K562 (cell line): ENCODE data around the gene CHMP1A. TPM values are rescaled to one million over a fixed set of nuclear protein-coding genes. Genes with fewer than 3 reads are reported as not detected.

Source experiments
- ATAC-seq: fragments of 200-7000 bp; cut with Tn5 transposase; 3 replicates; pipeline ENCODE4 v1.9.1; 2020; ENCODE audit warnings: moderate library complexity
- BruUV-seq: library from RNA; stranded (reverse); fragments of 400-500 nt; replicated peaks from 2 replicates; lab custom pipeline; 2021; lab: Mats Ljungman, UMichigan
- CTCF ChIA-PET: fragments of 300-600 bp; formaldehyde crosslinking; extraction: SDS; loops from one replicate; lab custom pipeline; 2021; ENCODE audit warnings: low intra/inter-chr PET ratio; lab: Yijun Ruan, JAX
- POLR2A ChIA-PET: fragments of 300-600, 350-650 bp; sonication (Branson Sonifier 250); formaldehyde crosslinking; extraction: SDS; loops from one replicate; lab custom pipeline; 2021; ENCODE audit warnings: antibody characterized with exemption, inconsistent platforms; lab: Yijun Ruan, JAX
- DNase-seq, 4 experiments: peaks; one replicate each; pipeline versions ENCODE4 v3.0.0 to v3.0.0-alpha.2; 2011 to 2018; ENCODE audit warnings: low spot score in 3 of 4, mixed read lengths in 3 of 4; ENCODE audit errors: extremely low read depth in 1 of 4
- FAIRE-seq: peaks from 2 replicates; lab custom pipeline; 2011; peaks lifted over from hg19 to GRCh38; lab: Jason Lieb, UNC
- H2AFZ ChIP-seq: 2 replicates; pipeline ENCODE4 v1.6.0; 2011; ENCODE audit warnings: low read depth, low read length, control low read depth, inconsistent platforms
- H3K27ac ChIP-seq: fragments of 200-600 bp; 3 replicates; pipeline ENCODE4 v1.8.0; 2011; ENCODE audit warnings: low read depth, mild to moderate bottlenecking, control low read depth, inconsistent platforms, low read length, moderate library complexity, mixed read lengths; ENCODE audit errors: extremely low read depth
- H3K27me3 ChIP-seq, 2 experiments: fragments of 300-600 bp in 1 of 2; 2 replicates in 1 of 2; 3 replicates in 1 of 2; pipeline versions ENCODE4 v1.6.0 to v1.8.0; 2011; ENCODE audit warnings: inconsistent platforms in 2 of 2, low read length in 2 of 2, mild to moderate bottlenecking in 1 of 2, mixed read lengths in 1 of 2, moderate library complexity in 1 of 2; ENCODE audit not compliant: control insufficient read depth in 2 of 2, insufficient read depth in 2 of 2
- H3K36me3 ChIP-seq: fragments of 300-600 bp; 3 replicates; pipeline ENCODE4 v1.8.0; 2011; ENCODE audit warnings: mild to moderate bottlenecking, low read length, inconsistent platforms; ENCODE audit not compliant: control insufficient read depth, insufficient read depth
- H3K4me1 ChIP-seq, 2 experiments: fragments of 200-600 bp in 1 of 2; replicated peaks in 1 of 2; 2 replicates in 1 of 2; 3 replicates in 1 of 2; pipeline versions ENCODE4 v1.5.1 to v1.8.0; 2011; ENCODE audit warnings: inconsistent platforms in 2 of 2, low read length in 2 of 2, mild to moderate bottlenecking in 1 of 2, mixed read lengths in 1 of 2, moderate library complexity in 1 of 2; ENCODE audit not compliant: control insufficient read depth in 2 of 2, insufficient read depth in 2 of 2
- H3K4me2 ChIP-seq: 2 replicates; pipeline ENCODE4 v1.6.1; 2011; ENCODE audit warnings: low read length, control low read depth, inconsistent platforms, mixed read lengths; ENCODE audit not compliant: insufficient read depth
- H3K4me3 ChIP-seq: fragments of 200-600 bp; sonication (generic), shearing (Covaris generic); 2 replicates; pipeline ENCODE4 v1.5.1; 2016; ENCODE audit warnings: control low read depth, inconsistent platforms
- H3K79me2 ChIP-seq: fragments of 200-600 bp; 3 replicates; pipeline ENCODE4 v1.8.0; 2011; ENCODE audit warnings: low read length, inconsistent platforms; ENCODE audit not compliant: control insufficient read depth, insufficient read depth
- H3K9ac ChIP-seq, 2 experiments: 2 replicates each; pipeline versions ENCODE4 v1.6.0 to v1.6.1; 2011; ENCODE audit warnings: low read depth in 2 of 2, low read length in 2 of 2, control low read depth in 1 of 2, inconsistent platforms in 1 of 2, mild to moderate bottlenecking in 1 of 2, mixed read lengths in 1 of 2; ENCODE audit not compliant: insufficient read depth in 1 of 2
- H3K9me1 ChIP-seq: one replicate; pipeline ENCODE4 v1.6.0; 2011; ENCODE audit warnings: inconsistent platforms, mild to moderate bottlenecking, low read length, moderate library complexity; ENCODE audit not compliant: control insufficient read depth, insufficient read depth
- H3K9me3 ChIP-seq: replicated peaks from 2 replicates; pipeline ENCODE4 v1.5.1; 2011; ENCODE audit warnings: low read depth, low read length, inconsistent platforms; ENCODE audit not compliant: control insufficient read depth, insufficient read depth
- H4K20me1 ChIP-seq: replicated peaks from 2 replicates; pipeline ENCODE4 v1.6.1; 2011; ENCODE audit warnings: low read length, inconsistent platforms, mixed read lengths; ENCODE audit not compliant: control insufficient read depth, insufficient read depth
- DPF2 ChIP-seq: fragments of 450-650 bp; IDR thresholded peaks from 2 replicates; pipeline ENCODE4 v1.6.1; 2016
- FOXK2 ChIP-seq, 2 experiments: fragments of 450-650 bp; IDR thresholded peaks in 1 of 2; conservative IDR thresholded peaks in 1 of 2; 2 replicates each; pipeline ENCODE4 v1.6.1; 2016; ENCODE audit warnings: low read depth in 2 of 2, mild to moderate bottlenecking in 1 of 2
- HNRNPH1 ChIP-seq: fragments of 200-400 bp; formaldehyde crosslinking; optimal IDR thresholded peaks from 2 replicates; pipeline ENCODE3; 2017; ENCODE audit warnings: low read depth, mild to moderate bottlenecking, low read length, moderate library complexity
- HNRNPK ChIP-seq: fragments of 200-400 bp; formaldehyde crosslinking; IDR thresholded peaks from one replicate; pipeline ENCODE4 v1.6.1; 2018; ENCODE audit warnings: mild to moderate bottlenecking, low read depth, low read length; ENCODE audit not compliant: poor library complexity, severe bottlenecking
- HNRNPUL1 ChIP-seq: fragments of 200-400 bp; formaldehyde crosslinking; IDR thresholded peaks from 2 replicates; pipeline ENCODE4 v1.6.1; 2017; ENCODE audit warnings: low read length
- JUND ChIP-seq, 2 experiments: IDR thresholded peaks; 2 replicates in 1 of 2; 3 replicates in 1 of 2; pipeline ENCODE4 v1.6.1; 2011; ENCODE audit warnings: borderline replicate concordance in 2 of 2, low read depth in 2 of 2, low read length in 2 of 2, improper control_type of control experiment in 1 of 2, missing biosample characterization in 1 of 2, missing genetic modification characterization in 1 of 2, missing genetic modification reagents in 1 of 2
- NCOA4 ChIP-seq: fragments of 450-650 bp; IDR thresholded peaks from 2 replicates; pipeline ENCODE4 v1.6.1; 2018; ENCODE audit warnings: mild to moderate bottlenecking; ENCODE audit not compliant: partially characterized antibody
- SP2 ChIP-seq: IDR thresholded peaks from 2 replicates; pipeline ENCODE4 v1.6.1; 2011; ENCODE audit warnings: mild to moderate bottlenecking, low read depth, low read length, moderate library complexity; ENCODE audit not compliant: poor library complexity, severe bottlenecking; ENCODE audit errors: extremely low read depth
- WGBS: fragments of 100-300 bp; shearing (Covaris generic); methylation state at CpG from one replicate; pipeline ENCODE4 v1.1.6; 2016; ENCODE audit warnings: low coverage, mixed read lengths; ENCODE audit not compliant: insufficient coverage; ENCODE audit errors: missing lambda C conversion rate; 5-methylcytosine and 5-hydroxymethylcytosine counted together
- in situ Hi-C: fragments of 300-500 bp; cut with MboI; formaldehyde crosslinking; loops from 4 replicates; pipeline ENCODE4 v1.15.0; 2018; ENCODE audit warnings: inconsistent platforms, mixed read lengths
- intact Hi-C: fragments of 100-400 bp; cut with micrococcal nuclease; formaldehyde crosslinking; loops from 2 replicates; pipeline ENCODE4 v1.14.2; 2022
- polyA plus RNA-seq, 8 experiments: library from polyadenylated mRNA; depleted of rRNA in 4 of 8; stranded (reverse) in 5 of 8; unstranded in 3 of 8; fragments of >200 nt; fragmentation: Nextera tagmentation in 2 of 8; fragmentation: Illumina TruSeq in 1 of 8; extraction: Ambion mirVana in 2 of 8; extraction: Trizol in 1 of 8; gene quantifications; 2 replicates each; pipeline versions ENCODE4 v1.2.1 to v1.2.3, GENCODE V29; 2011 to 2014; ENCODE audit warnings: inconsistent platforms in 1 of 8, missing spikeins in 1 of 8
- total RNA-seq, 7 experiments: library from RNA; depleted of rRNA in 6 of 7; stranded (reverse); fragments of >200 nt in 6 of 7; fragmentation: Illumina TruSeq in 2 of 7; extraction: Trizol in 2 of 7; gene quantifications; 2 replicates each; pipeline versions ENCODE4 v1.2.1 to v1.2.3, GENCODE V29; 2011 to 2021; ENCODE audit warnings: low replicate concordance in 1 of 7

Gene CHMP1A
- total and polyA plus RNA-seq, 9 of the 15 experiments (the other 6 are each of a cell fraction or from before 2014, with no cell fraction given) = 0.83 to 79.9 (median 45.2) TPM

DNA sequence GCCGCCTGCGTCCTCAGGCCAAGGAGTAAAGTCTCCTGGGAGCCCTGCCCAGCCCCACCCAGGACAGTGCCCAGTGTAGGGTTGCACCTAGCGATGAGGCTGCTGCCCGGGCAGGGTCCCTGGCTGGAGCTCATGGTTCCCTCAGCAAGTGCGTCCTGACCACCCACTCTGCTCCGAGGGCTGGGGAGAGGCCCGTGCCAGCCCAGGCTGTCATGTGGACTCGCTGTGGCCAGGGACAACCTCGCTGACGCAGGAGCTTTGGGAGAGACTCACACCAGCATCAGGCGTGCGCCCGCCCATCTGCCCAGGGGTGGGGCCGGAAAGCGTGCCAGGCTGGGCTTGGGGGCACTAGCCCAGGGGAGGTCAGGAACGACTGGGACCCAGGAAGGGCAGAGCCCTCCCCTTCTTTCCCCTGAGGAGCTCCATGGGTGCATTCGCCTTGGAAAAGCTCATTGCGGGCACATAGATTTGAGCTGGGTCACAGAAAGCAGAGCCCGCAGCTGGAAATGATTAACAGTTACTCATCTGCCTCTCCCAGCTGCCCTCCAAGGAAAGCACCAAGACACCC lies 24.4 kb downstream of the CHMP1A start:
- no peaks in the 10 kb centered on the region for H4K20me1 ChIP-seq
- no peak for ATAC-seq
- H3K27ac ChIP-seq = no peak overlapping the region
- no peaks in the 10 kb centered on the region for H3K36me3 ChIP-seq
- peaks cover 0 to 46% of the 10 kb centered on the region in 2 experiments; a peak in 2 of 5 replicates for H3K4me1 ChIP-seq
- no peak overlapping the region for H3K4me2 ChIP-seq
- ChIA-PET POLR2A (interaction anchor here (0.6 to 1.4 kb wide), 8 partner anchors 9 to 249 kb away, joined by 3 to 7 read pairs (median 3); no protein-coding TSS in a partner anchor), CTCF (no interaction called here)
- peaks cover 16 to 60% of the 10 kb centered on the region in 2 experiments for H3K27me3 ChIP-seq
- no peak for DNase-seq
- TF ChIP-seq DPF2 (no peak), JUND (IDR thresholded peaks at IDR 0.05; ENCODE audit: borderline replicate concordance, low read depth, low read length) (no peak), JUND (tag; IDR thresholded peaks at IDR 0.05; ENCODE audit: borderline replicate concordance, low read depth, low read length) (no peak), HNRNPUL1 (no peak), NCOA4 (no peak), HNRNPK (no peak), HNRNPH1 (no peak), SP2 (no peak), FOXK2 (conservative IDR thresholded peaks at IDR 0.05 in 1 of 2, IDR thresholded peaks at IDR 0.05 in 1 of 2; ENCODE audit: low read depth in 2 of 2) (no peak)
- no peaks in the 10 kb centered on the region for H3K79me2 ChIP-seq
- H3K9me3 ChIP-seq = no peaks in the 10 kb centered on the region
- intact Hi-C loops = no loop called here
- no peak overlapping the region; a peak in 1 of 4 replicates for H3K9ac ChIP-seq
- no peak for FAIRE-seq
- in situ Hi-C loops = no loop called here
- no TSS peak for BruUV-seq
- no peak overlapping the region for H3K4me3 ChIP-seq
- H3K9me1 ChIP-seq = no peaks in the 10 kb centered on the region
- 18% methylated on average over 17 of the region's 19 CpGs for WGBS
- no peak overlapping the region for H2AFZ ChIP-seq
